H1 (cell line): ENCODE measurements around the gene GGT5. TPM values are rescaled to one million over a fixed set of nuclear protein-coding genes. Genes with fewer than 3 reads are reported as not detected.

Experiments used
- CTCF ChIA-PET: fragments of 300-600 bp; sonication (Branson Sonifier 250); formaldehyde crosslinking; loops from one replicate; lab custom pipeline; 2021; ENCODE audit not compliant: partially characterized antibody; lab: Charles Lee
- POLR2A ChIA-PET: fragments of 300-600 bp; sonication (Branson Sonifier 250); formaldehyde crosslinking; loops from one replicate; lab custom pipeline; 2021; ENCODE audit warnings: inconsistent platforms; ENCODE audit not compliant: partially characterized antibody; lab: Charles Lee
- DNase-seq, 2 experiments: peaks; one replicate each; pipeline versions ENCODE4 v3.0.0 to v3.0.0-alpha.2; 2010 to 2022; ENCODE audit warnings: low spot score in 2 of 2, low read depth in 1 of 2, mixed read lengths in 1 of 2
- FAIRE-seq: peaks from 2 replicates; lab custom pipeline; 2011; peaks lifted over from hg19 to GRCh38; lab: Jason Lieb, UNC
- H2AFZ ChIP-seq: 2 replicates; pipeline ENCODE4 v1.8.1; 2012; ENCODE audit warnings: low read length, inconsistent platforms
- H2AK5ac ChIP-seq: 2 replicates; pipeline ENCODE4 v1.6.1; 2013; ENCODE audit warnings: low read depth, low read length
- H2BK120ac ChIP-seq: replicated peaks from 2 replicates; pipeline ENCODE3; 2013; ENCODE audit warnings: low read depth, low read length, inconsistent platforms
- H2BK12ac ChIP-seq: 2 replicates; pipeline ENCODE4 v1.6.1; 2013; ENCODE audit warnings: low read depth, low read length
- H2BK15ac ChIP-seq: 2 replicates; pipeline ENCODE4 v1.6.1; 2013; ENCODE audit warnings: low read length
- H2BK20ac ChIP-seq: 2 replicates; pipeline ENCODE4 v1.6.1; 2013; ENCODE audit warnings: low read length
- H2BK5ac ChIP-seq: 2 replicates; pipeline ENCODE4 v1.6.1; 2013; ENCODE audit warnings: low read depth, low read length
- H3K14ac ChIP-seq: 2 replicates; pipeline ENCODE4 v1.6.1; 2013; ENCODE audit warnings: inconsistent platforms; ENCODE audit not compliant: insufficient read length
- H3K18ac ChIP-seq: 2 replicates; pipeline ENCODE4 v1.6.1; 2013; ENCODE audit warnings: low read length; ENCODE audit errors: extremely low read depth
- H3K23ac ChIP-seq: 2 replicates; pipeline ENCODE4 v1.6.1; 2013; ENCODE audit warnings: inconsistent platforms; ENCODE audit not compliant: insufficient read length
- H3K23me2 ChIP-seq: 2 replicates; pipeline ENCODE4 v1.6.1; 2013; ENCODE audit warnings: low read depth, low read length
- H3K27ac ChIP-seq: 2 replicates; pipeline ENCODE4 v1.6.1; 2011; ENCODE audit warnings: low read depth, low read length, inconsistent platforms
- H3K27me3 ChIP-seq, 4 experiments: replicated peaks in 1 of 4; 1 replicate in 1 of 4; 2 replicates in 3 of 4; pipeline versions ENCODE4 v1.6.1 to v1.8.1; 2011 to 2013; ENCODE audit warnings: low read length in 3 of 4, mild to moderate bottlenecking in 3 of 4, inconsistent platforms in 2 of 4, mixed read lengths in 2 of 4, moderate library complexity in 1 of 4; ENCODE audit not compliant: control insufficient read depth in 3 of 4, insufficient read depth in 3 of 4; ENCODE audit errors: extremely low read depth in 1 of 4
- H3K36me3 ChIP-seq, 4 experiments: 2 replicates each; pipeline versions ENCODE4 v1.6.1 to v1.8.1; 2011 to 2013; ENCODE audit warnings: mild to moderate bottlenecking in 4 of 4, low read length in 3 of 4, moderate library complexity in 2 of 4, control low read depth in 1 of 4, inconsistent platforms in 1 of 4; ENCODE audit not compliant: insufficient read depth in 4 of 4, control insufficient read depth in 2 of 4
- H3K4ac ChIP-seq: replicated peaks from 2 replicates; pipeline ENCODE3; 2013; ENCODE audit warnings: low read length, low read depth, mixed read lengths, inconsistent platforms; ENCODE audit not compliant: insufficient read length
- H3K4me1 ChIP-seq, 4 experiments: replicated peaks in 1 of 4; 1 replicate in 1 of 4; 2 replicates in 3 of 4; pipeline versions ENCODE4 v1.6.1 to v1.8.1; 2011 to 2013; ENCODE audit warnings: low read length in 3 of 4, inconsistent platforms in 2 of 4, mixed read lengths in 1 of 4; ENCODE audit not compliant: insufficient read depth in 4 of 4, control insufficient read depth in 3 of 4
- H3K4me2 ChIP-seq, 2 experiments: 2 replicates each; pipeline versions ENCODE4 v1.6.1 to v1.8.1; 2011 to 2013; ENCODE audit warnings: low read depth in 2 of 2, low read length in 2 of 2, control low read depth in 1 of 2, inconsistent platforms in 1 of 2, mild to moderate bottlenecking in 1 of 2; ENCODE audit not compliant: insufficient read depth in 1 of 2
- H3K4me3 ChIP-seq, 4 experiments: fragments of 200-600, 300-600 bp in 1 of 4; sonication (generic), shearing (Covaris generic), sonication (Bioruptor Twin) in 1 of 4; 2 replicates each; pipeline versions ENCODE4 v1.5.1 to v1.8.1; 2011 to 2016; ENCODE audit warnings: low read length in 4 of 4, low read depth in 3 of 4, control low read depth in 2 of 4, inconsistent platforms in 2 of 4, mild to moderate bottlenecking in 2 of 4, mixed read lengths in 1 of 4, moderate library complexity in 1 of 4; ENCODE audit not compliant: insufficient read depth in 2 of 4; ENCODE audit errors: extremely low read depth in 1 of 4
- H3K56ac ChIP-seq: replicated peaks from 2 replicates; pipeline ENCODE3; 2013; ENCODE audit warnings: low read depth, mild to moderate bottlenecking, mixed read lengths, low read length, inconsistent platforms; ENCODE audit not compliant: insufficient read length
- H3K79me1 ChIP-seq: 2 replicates; pipeline ENCODE4 v1.6.1; 2013; ENCODE audit warnings: low read depth, low read length, control low read depth
- H3K79me2 ChIP-seq, 2 experiments: 2 replicates each; pipeline versions ENCODE4 v1.6.1 to v1.8.1; 2012 to 2013; ENCODE audit warnings: low read length in 2 of 2, mild to moderate bottlenecking in 2 of 2, inconsistent platforms in 1 of 2; ENCODE audit not compliant: insufficient read depth in 2 of 2, control insufficient read depth in 1 of 2
- H3K9ac ChIP-seq, 4 experiments: replicated peaks in 1 of 4; 1 replicate in 1 of 4; 2 replicates in 3 of 4; pipeline versions ENCODE4 v1.6.1 to v1.8.1; 2011 to 2013; ENCODE audit warnings: low read depth in 3 of 4, low read length in 3 of 4, control low read depth in 2 of 4, mild to moderate bottlenecking in 2 of 4, moderate library complexity in 2 of 4, inconsistent platforms in 1 of 4; ENCODE audit errors: extremely low read depth in 1 of 4
- H3K9me3 ChIP-seq, 2 experiments: 2 replicates each; pipeline versions ENCODE4 v1.6.1 to v1.8.1; 2012 to 2013; ENCODE audit warnings: mild to moderate bottlenecking in 2 of 2, moderate library complexity in 2 of 2, control low read depth in 1 of 2, inconsistent platforms in 1 of 2, low read depth in 1 of 2, low read length in 1 of 2, mixed read lengths in 1 of 2; ENCODE audit not compliant: insufficient read depth in 2 of 2
- H4K20me1 ChIP-seq, 2 experiments: replicated peaks in 1 of 2; 2 replicates each; pipeline versions ENCODE3 to v1.8.1; 2011 to 2013; ENCODE audit warnings: inconsistent platforms in 2 of 2, low read length in 2 of 2, mild to moderate bottlenecking in 1 of 2; ENCODE audit not compliant: insufficient read depth in 2 of 2, control insufficient read depth in 1 of 2
- H4K5ac ChIP-seq: 2 replicates; pipeline ENCODE4 v1.6.1; 2013; ENCODE audit warnings: low read length, low read depth, mixed read lengths, inconsistent platforms; ENCODE audit not compliant: insufficient read length
- H4K8ac ChIP-seq: 2 replicates; pipeline ENCODE4 v1.8.0; 2013; ENCODE audit warnings: mild to moderate bottlenecking, moderate library complexity, low read length, inconsistent platforms; ENCODE audit not compliant: insufficient read depth; ENCODE audit errors: extremely low read depth
- H4K91ac ChIP-seq: replicated peaks from 2 replicates; pipeline ENCODE3; 2013; ENCODE audit warnings: low read length, mixed read lengths, inconsistent platforms; ENCODE audit not compliant: insufficient read length
- ASH2L ChIP-seq: fragments of 200-600, 300-600 bp; sonication (generic); IDR thresholded peaks from one replicate; pipeline ENCODE4 v1.7.1; 2017; ENCODE audit warnings: low read length
- ATF2 ChIP-seq: IDR thresholded peaks from 2 replicates; pipeline ENCODE4 v1.6.1; 2012; ENCODE audit warnings: low read length, inconsistent platforms
- ATF3 ChIP-seq: IDR thresholded peaks from 2 replicates; pipeline ENCODE4 v1.6.1; 2011; ENCODE audit warnings: low read depth, mild to moderate bottlenecking, low read length; ENCODE audit not compliant: insufficient read depth
- CBX8 ChIP-seq: fragments of 300-800, 300-1000 bp; sonication (generic); IDR thresholded peaks from 2 replicates; pipeline ENCODE4 v1.7.1; 2016; ENCODE audit warnings: low read depth, low read length, borderline replicate concordance
- CTBP2 ChIP-seq: IDR thresholded peaks from 2 replicates; pipeline ENCODE4 v1.7.0; 2011; ENCODE audit warnings: borderline replicate concordance, mild to moderate bottlenecking, moderate library complexity, mixed read lengths, low read length; ENCODE audit not compliant: insufficient read depth, insufficient read length
- HDAC6 ChIP-seq: IDR thresholded peaks from one replicate; pipeline ENCODE4 v1.7.1; 2012; ENCODE audit warnings: low read depth, mild to moderate bottlenecking, inconsistent platforms, low read length, moderate library complexity
- JUN ChIP-seq: IDR thresholded peaks from 2 replicates; pipeline ENCODE4 v1.6.1; 2011; ENCODE audit warnings: low read depth, mild to moderate bottlenecking, improper control_type of control experiment, low read length
- NRF1 ChIP-seq: IDR thresholded peaks from 2 replicates; pipeline ENCODE4 v1.6.1; 2011; ENCODE audit warnings: mild to moderate bottlenecking, low read depth, low read length, improper control_type of control experiment
- POLR2A ChIP-seq, 2 experiments: IDR thresholded peaks; 1 replicate in 1 of 2; 2 replicates in 1 of 2; pipeline ENCODE4 v1.6.1; 2011; ENCODE audit warnings: low read depth in 2 of 2, low read length in 2 of 2, mild to moderate bottlenecking in 2 of 2; ENCODE audit errors: control extremely low read depth in 1 of 2
- SAP30 ChIP-seq: fragments of 300-600 bp; sonication (generic); IDR thresholded peaks from 2 replicates; pipeline ENCODE4 v1.7.1; 2012; ENCODE audit warnings: low read length, moderate library complexity, mild to moderate bottlenecking, inconsistent platforms; ENCODE audit not compliant: insufficient read depth, insufficient replicate concordance
- SIRT6 ChIP-seq: IDR thresholded peaks from one replicate; pipeline ENCODE4 v1.7.1; 2012; ENCODE audit warnings: low read length, inconsistent platforms
- TAF1 ChIP-seq: IDR thresholded peaks from 2 replicates; pipeline ENCODE4 v1.6.1; 2011; ENCODE audit warnings: mild to moderate bottlenecking, low read depth, low read length
- WGBS, 2 experiments: shearing (Covaris generic) in 1 of 2; methylation state at CpG; one replicate each; pipeline versions ENCODE4 v1.1.6 to v1.1.7; 2013 to 2015; ENCODE audit warnings: low lambda C conversion rate in 2 of 2, mixed read lengths in 2 of 2, inconsistent platforms in 1 of 2, low coverage in 1 of 2, missing lambda C conversion rate in 1 of 2; ENCODE audit not compliant: insufficient replicate concordance in 2 of 2, insufficient coverage in 1 of 2, insufficient read length in 1 of 2; ENCODE audit errors: extremely low coverage in 1 of 2, missing lambda C conversion rate in 1 of 2; 5-methylcytosine and 5-hydroxymethylcytosine counted together
- polyA plus RNA-seq, 7 experiments: library from polyadenylated mRNA; depleted of rRNA in 3 of 7; stranded (reverse) in 5 of 7; unstranded in 2 of 7; fragments of >200 nt in 5 of 7; fragments of 200-250 nt in 2 of 7; gene quantifications; 1 replicate in 5 of 7; 2 replicates in 1 of 7; 4 replicates in 1 of 7; pipeline versions ENCODE4 v1.2.1 to v1.2.3, GENCODE V29; 2011 to 2013; ENCODE audit warnings: missing spikeins in 2 of 7, mixed read lengths in 2 of 7
- total RNA-seq: library from RNA; stranded (reverse); fragmentation: NEBNext Ultra II Directional; extraction: Animal tissue kit (Norgen Biotek cat#: 25700); gene quantifications from 2 replicates; pipeline ENCODE4 v1.2.1, GENCODE V29; 2021

The GGT5 gene
- total and polyA plus RNA-seq, 2 of the 8 experiments (the other 6 are each of a cell fraction or from before 2014, with no cell fraction given), result 0.05 TPM; not detected in 1

- FAIRE-seq (no peak), DNase-seq (no peak)
- ChIA-PET CTCF (interaction anchor here (0.7 kb wide), 1 partner anchor 86 kb away, joined by 3 read pairs; no protein-coding TSS in a partner anchor), POLR2A (interaction anchor here (0.7 kb wide), 1 partner anchor 394 kb away, joined by 3 read pairs; no protein-coding TSS in a partner anchor)
- Histone ChIP-seq H3K4ac (no peak overlapping the region), H2AFZ (no peak overlapping the region), H3K36me3 (peaks cover 0 to 1% (median 0%) of the 10 kb centered on the region in 4 experiments; a peak in 1 of 8 replicates), H2AK5ac (no peak overlapping the region), H4K5ac (no peak overlapping the region), H3K27ac (no peak overlapping the region), H2BK120ac (no peak overlapping the region), H3K9ac (no peak overlapping the region), H4K20me1 (peaks cover 1 to 4% of the 10 kb centered on the region in 2 experiments), H3K23ac (no peak overlapping the region), H3K18ac (no peak overlapping the region), H2BK12ac (no peak overlapping the region), H3K79me2 (peaks cover 4 to 79% of the 10 kb centered on the region in 2 experiments), H3K4me1 (peaks cover 0 to 3% (median 1%) of the 10 kb centered on the region in 4 experiments; a peak in 2 of 7 replicates), H2BK15ac (no peak overlapping the region), H4K91ac (no peak overlapping the region), H3K56ac (no peak overlapping the region), H4K8ac (no peak overlapping the region), H3K23me2 (no peaks in the 10 kb centered on the region), H3K4me2 (no peak overlapping the region), H3K4me3 (no peak overlapping the region), H3K9me3 (no peaks in the 10 kb centered on the region), H2BK20ac (no peak overlapping the region), H3K14ac (no peak overlapping the region), H2BK5ac (no peak overlapping the region), H3K79me1 (no peaks in the 10 kb centered on the region), H3K27me3 (no peaks in the 10 kb centered on the region)
- 93% methylated on average over 2 of the region's 2 CpGs; no CpG with 5 or more reads in 1 of the 2 experiments for whole genome bisulfite sequencing, 2 experiments
- TF ChIP-seq SAP30 (no peak), CTBP2 (no peak), NRF1 (no peak), POLR2A (IDR thresholded peaks at IDR 0.05; ENCODE audit: control extremely low read depth in 1 of 2, low read depth in 2 of 2, low read length in 2 of 2) (no peak), ATF2 (no peak), TAF1 (no peak), ATF3 (no peak), ASH2L (no peak), JUN (no peak), HDAC6 (no peak), CBX8 (no peak), SIRT6 (no peak)
Observed at GRCh38 chr22:24282401-24282800, 37.5 kb upstream of the GGT5 start.
